ENCODE measurements around the gene WDR18.

The WDR18 gene

GRCh38 chr19:974564-975257 is 9.4 kb upstream of the WDR18 start:
- DNase-seq (ENCODE audit: insufficient read length, low spot score) (no peak), FAIRE-seq (no peak)
- TF ChIP-seq POLR2A (IDR thresholded peaks at IDR 0.05; ENCODE audit: low read depth, low read length) (no peak), POU2F2 (IDR thresholded peaks at IDR 0.05; ENCODE audit: low read depth, low read length) (no peak), POLR2AphosphoS5 (IDR thresholded peaks at IDR 0.05; ENCODE audit: low read depth, low read length) (no peak), TAF1 (IDR thresholded peaks at IDR 0.05; ENCODE audit: low read depth, low read length) (no peak), SPI1 (IDR thresholded peaks at IDR 0.05; ENCODE audit: low read depth, low read length) (no peak), PAX5 (IDR thresholded peaks at IDR 0.05; ENCODE audit: insufficient read depth, low read length, severe bottlenecking) (no peak)

- DNase-seq (ENCODE audit: insufficient read length, low spot score) (no peak), FAIRE-seq (no peak)
- peak; percentile 32; the same call in 1 of the 2 replicates for TF ChIP-seq POLR2AphosphoS5 (IDR thresholded peaks at IDR 0.05; ENCODE audit: low read depth, low read length)
- TF ChIP-seq POU2F2 (IDR thresholded peaks at IDR 0.05; ENCODE audit: low read depth, low read length) = no peak
Observed at GRCh38 chr19:976476-976875, 7.7 kb upstream of the WDR18 start.

GRCh38 chr19:977058-977464 is 7.1 kb upstream of the WDR18 start:
- no peak for DNase-seq (ENCODE audit: insufficient read length, low spot score)
- no peak for FAIRE-seq
- no peak for TF ChIP-seq TAF1 (IDR thresholded peaks at IDR 0.05; ENCODE audit: low read depth, low read length)
- TF ChIP-seq POLR2AphosphoS5 (IDR thresholded peaks at IDR 0.05; ENCODE audit: low read depth, low read length) = no peak
- no peak for TF ChIP-seq PAX5 (IDR thresholded peaks at IDR 0.05; ENCODE audit: insufficient read depth, low read length, severe bottlenecking)
- no peak for TF ChIP-seq POU2F2 (IDR thresholded peaks at IDR 0.05; ENCODE audit: low read depth, low read length)
- TF ChIP-seq POLR2A (IDR thresholded peaks at IDR 0.05; ENCODE audit: low read depth, low read length) = no peak
- no peak for TF ChIP-seq SPI1 (IDR thresholded peaks at IDR 0.05; ENCODE audit: low read depth, low read length)

GRCh38 chr19:979318-979741 is 4.8 kb upstream of the WDR18 start:
- DNase-seq (ENCODE audit: insufficient read length, low spot score) (no peak), FAIRE-seq (no peak)
- TF ChIP-seq POLR2A (IDR thresholded peaks at IDR 0.05; ENCODE audit: low read depth, low read length) (no peak), SPI1 (IDR thresholded peaks at IDR 0.05; ENCODE audit: low read depth, low read length) (no peak), TAF1 (IDR thresholded peaks at IDR 0.05; ENCODE audit: low read depth, low read length) (no peak), POU2F2 (IDR thresholded peaks at IDR 0.05; ENCODE audit: low read depth, low read length) (no peak), POLR2AphosphoS5 (IDR thresholded peaks at IDR 0.05; ENCODE audit: low read depth, low read length) (no peak), PAX5 (IDR thresholded peaks at IDR 0.05; ENCODE audit: insufficient read depth, low read length, severe bottlenecking) (no peak)

- no peak for FAIRE-seq
- TF ChIP-seq POLR2AphosphoS5 (IDR thresholded peaks at IDR 0.05; ENCODE audit: low read depth, low read length) = no peak
- TF ChIP-seq PAX5 (IDR thresholded peaks at IDR 0.05; ENCODE audit: insufficient read depth, low read length, severe bottlenecking) = no peak
- no peak for TF ChIP-seq POU2F2 (IDR thresholded peaks at IDR 0.05; ENCODE audit: low read depth, low read length)
- no peak for TF ChIP-seq POLR2A (IDR thresholded peaks at IDR 0.05; ENCODE audit: low read depth, low read length)
- TF ChIP-seq SPI1 (IDR thresholded peaks at IDR 0.05; ENCODE audit: low read depth, low read length) = no peak
- TF ChIP-seq TAF1 (IDR thresholded peaks at IDR 0.05; ENCODE audit: low read depth, low read length) = no peak
- no peak for DNase-seq (ENCODE audit: insufficient read length, low spot score)
Observed at GRCh38 chr19:980133-980998, 3.8 kb upstream of the WDR18 start.

GRCh38 chr19:982567-983170 is 1.5 kb upstream of the WDR18 start:
- TF ChIP-seq POU2F2 (IDR thresholded peaks at IDR 0.05; ENCODE audit: low read depth, low read length) = peak; percentile 19; the same call in 1 of the 2 replicates
- no peak for TF ChIP-seq POLR2AphosphoS5 (IDR thresholded peaks at IDR 0.05; ENCODE audit: low read depth, low read length)
- peak; percentile 97 for DNase-seq (ENCODE audit: insufficient read length, low spot score)
- FAIRE-seq = peak; percentile 92

- DNase-seq (ENCODE audit: insufficient read length, low spot score) (no peak), FAIRE-seq (no peak)
- no peak for TF ChIP-seq PAX5 (IDR thresholded peaks at IDR 0.05; ENCODE audit: insufficient read depth, low read length, severe bottlenecking)
- no peak for TF ChIP-seq POLR2A (IDR thresholded peaks at IDR 0.05; ENCODE audit: low read depth, low read length)
- TF ChIP-seq SPI1 (IDR thresholded peaks at IDR 0.05; ENCODE audit: low read depth, low read length) = no peak
- no peak for TF ChIP-seq TAF1 (IDR thresholded peaks at IDR 0.05; ENCODE audit: low read depth, low read length)
- TF ChIP-seq POU2F2 (IDR thresholded peaks at IDR 0.05; ENCODE audit: low read depth, low read length) = no peak
- no peak for TF ChIP-seq POLR2AphosphoS5 (IDR thresholded peaks at IDR 0.05; ENCODE audit: low read depth, low read length)
Observed at GRCh38 chr19:986083-986482, 1.9 kb downstream of the WDR18 start.

GRCh38 chr19:988081-988480 is 3.9 kb downstream of the WDR18 start:
- FAIRE-seq (no peak), DNase-seq (ENCODE audit: insufficient read length, low spot score) (no peak)
- TF ChIP-seq POLR2AphosphoS5 (IDR thresholded peaks at IDR 0.05; ENCODE audit: low read depth, low read length) (no peak), POLR2A (IDR thresholded peaks at IDR 0.05; ENCODE audit: low read depth, low read length) (no peak), SPI1 (IDR thresholded peaks at IDR 0.05; ENCODE audit: low read depth, low read length) (no peak)

GRCh38 chr19:988510-988909 is 4.4 kb downstream of the WDR18 start:
- TF ChIP-seq PAX5 (IDR thresholded peaks at IDR 0.05; ENCODE audit: insufficient read depth, low read length, severe bottlenecking) = no peak
- DNase-seq (ENCODE audit: insufficient read length, low spot score) = no peak
- no peak for FAIRE-seq
